Astrocyte of the spinal cord (primary cell): ENCODE measurements around the gene CD1D.
"Not testable (repeated sequence)": the region's sequence is repeated elsewhere in the genome, so short reads cannot be mapped to it uniquely, and the experiment has no call there.

Experiments used
- DNase-seq: peaks from one replicate; pipeline ENCODE4 v3.0.0; 2011; ENCODE audit warnings: low read depth, low spot score
- H3K4me3 ChIP-seq: 2 replicates; pipeline ENCODE4 v1.5.1; 2011; ENCODE audit warnings: low read depth, mild to moderate bottlenecking, low read length, moderate library complexity
- CTCF ChIP-seq: IDR thresholded peaks from 2 replicates; pipeline ENCODE4 v1.5.1; 2012; ENCODE audit warnings: low read depth, mild to moderate bottlenecking, low read length, inconsistent platforms
- in situ Hi-C: cut with HindIII; loops from 2 replicates; pipeline ENCODE4 v1.10.0; 2017; ENCODE audit warnings: low sequenced_read_pairs

The CD1D gene

DNA sequence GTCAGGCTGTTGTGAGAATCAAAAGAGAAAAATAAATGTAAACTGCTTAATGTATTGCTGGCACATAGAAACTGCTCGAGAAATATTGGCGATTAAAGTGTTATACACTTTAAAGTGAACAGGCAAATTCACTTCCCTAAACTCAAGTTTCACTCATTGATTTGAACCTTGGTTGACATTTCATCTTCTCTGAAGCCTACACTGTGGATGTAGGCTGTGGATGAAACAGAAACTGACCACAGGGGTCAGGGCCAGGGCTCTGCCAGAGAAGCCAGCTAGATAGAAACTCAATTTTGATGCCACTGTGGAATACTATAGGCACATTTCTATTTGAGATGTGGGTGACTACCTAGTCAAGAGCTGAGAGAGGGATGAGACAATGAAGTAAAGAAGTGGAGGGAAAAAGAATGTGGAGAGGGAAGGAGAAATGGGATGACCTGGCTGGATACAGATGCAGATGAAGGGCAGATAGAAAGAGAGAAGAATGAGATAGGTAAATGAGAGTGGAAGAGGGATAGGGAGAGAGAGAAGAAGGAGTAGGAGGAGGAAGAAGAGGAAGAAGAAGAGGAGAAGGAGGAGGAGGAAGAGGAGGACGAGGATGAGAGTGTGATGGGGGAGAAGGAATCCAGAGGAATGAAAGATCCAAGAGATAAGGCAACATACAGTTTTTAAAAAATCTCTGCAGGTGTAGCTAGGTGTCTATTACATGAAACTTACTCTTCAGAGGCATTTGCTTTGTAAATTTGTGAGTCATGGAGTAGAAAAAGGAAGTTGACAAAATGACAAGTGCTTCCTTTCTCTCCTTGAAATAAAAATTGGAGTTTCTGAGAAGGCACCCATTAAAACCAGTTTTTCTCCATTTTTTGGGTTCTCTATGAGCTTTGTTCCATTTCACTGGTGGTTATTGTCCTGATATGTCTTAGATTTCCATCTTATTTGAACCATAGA lies 17.4 kb upstream of the CD1D start:
- in situ Hi-C loops: no loop called here
- H3K4me3 ChIP-seq: no peak overlapping the region
- TF ChIP-seq CTCF: no peak
- DNase-seq: no peak

DNA sequence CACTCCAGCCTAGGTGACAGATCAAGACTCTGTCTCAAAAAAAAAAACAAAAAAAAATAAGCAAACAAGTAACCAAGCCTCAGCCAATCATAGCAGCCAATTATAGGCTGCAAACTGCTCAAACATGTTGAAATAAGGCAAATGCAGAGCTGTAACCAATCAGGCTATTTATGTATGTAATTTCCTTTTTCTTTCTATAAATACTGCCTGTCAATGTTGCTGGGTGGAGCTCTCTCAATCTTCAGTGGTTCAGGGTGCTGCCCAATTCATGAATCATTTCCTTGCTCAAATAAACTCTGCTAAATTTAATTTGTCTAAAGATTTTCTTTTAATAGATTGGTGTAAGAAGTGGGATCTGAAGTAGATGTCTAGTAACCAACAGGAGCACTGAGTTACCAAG lies 11.6 kb upstream of the CD1D start:
- DNase-seq: no peak
- no peak overlapping the region for H3K4me3 ChIP-seq
- no peak for TF ChIP-seq CTCF
- in situ Hi-C loops: no loop called here

DNA sequence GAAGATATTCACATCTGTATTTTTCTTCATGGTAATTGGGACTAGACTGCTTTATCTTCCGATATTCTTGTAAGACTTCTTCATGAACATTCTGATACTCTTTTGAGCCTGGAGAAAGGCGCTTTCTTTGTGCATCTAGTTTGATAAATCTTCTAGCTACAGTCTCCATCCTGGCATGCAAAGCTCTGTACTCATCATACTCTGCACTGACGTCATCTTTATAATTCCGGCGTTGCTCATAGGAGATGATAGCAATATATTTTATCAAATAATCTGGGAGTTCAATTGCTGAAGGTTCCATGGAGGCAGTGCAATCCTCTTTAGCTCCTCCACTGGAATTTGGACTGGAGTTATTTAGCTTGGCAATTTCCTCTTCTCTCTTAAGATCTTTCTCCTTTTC lies 4.8 kb upstream of the CD1D start:
- in situ Hi-C loops, DNase-seq, H3K4me3 ChIP-seq: not testable (repeated sequence)

- in situ Hi-C loops: no loop called here
- no peak overlapping the region for H3K4me3 ChIP-seq
- TF ChIP-seq CTCF: no peak
- no peak for DNase-seq
Measured at GRCh38 chr1:158176399-158176798, 4.3 kb upstream of the CD1D start.

GRCh38 chr1:158176849-158177699 lies 3.6 kb upstream of the CD1D start:
- in situ Hi-C loops: not testable (repeated sequence)
- H3K4me3 ChIP-seq: peak overlapping the region; percentile 43

DNA sequence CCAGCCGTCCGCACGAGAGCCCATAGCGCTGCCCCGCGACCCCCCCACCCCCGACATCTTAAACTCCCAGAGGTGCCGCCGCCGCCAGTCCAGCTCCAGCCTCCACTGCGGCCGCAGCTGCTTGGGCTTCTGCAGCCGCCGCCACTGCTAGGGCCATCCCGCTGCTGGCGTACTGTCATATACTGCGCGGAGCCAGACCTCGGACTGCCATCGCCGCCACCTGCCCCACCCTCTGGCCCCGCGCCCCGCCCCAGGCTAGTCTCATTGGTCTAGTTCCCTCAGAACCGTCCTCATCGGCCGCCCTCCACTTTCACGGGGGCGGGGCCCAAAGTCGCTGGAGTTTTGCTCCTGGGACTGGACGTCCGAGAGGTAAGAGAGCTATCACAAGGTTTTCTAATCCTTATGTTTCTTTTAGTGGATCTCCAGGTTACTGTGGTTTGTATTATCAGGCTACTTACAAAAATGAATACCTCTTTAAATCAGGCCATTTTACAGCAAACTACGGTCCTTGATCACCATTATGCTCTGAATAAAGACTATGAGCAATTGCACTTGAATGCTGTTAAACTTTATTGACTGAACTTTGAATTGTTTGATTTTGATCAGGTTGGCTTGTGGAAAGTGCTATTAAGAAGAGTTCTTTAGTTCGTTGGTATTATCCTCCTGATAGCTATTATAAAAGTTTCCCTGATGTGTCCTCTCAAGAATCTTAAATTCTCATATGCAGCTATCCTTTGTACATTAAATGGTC lies 2.8 kb upstream of the CD1D start:
- H3K4me3 ChIP-seq: peak overlapping the region; percentile 43
- DNase-seq: peak; percentile 46
- no peak for TF ChIP-seq CTCF
- in situ Hi-C loops: no loop called here

More at GRCh38 chr1:158176849-158177699, 3.6 kb upstream of the CD1D start:
- DNase-seq: not testable (repeated sequence)

GRCh38 chr1:158179301-158180041 lies 1.2 kb upstream of the CD1D start:
- TF ChIP-seq CTCF: no peak
- in situ Hi-C loops: no loop called here
- DNase-seq: no peak
- no peak overlapping the region for H3K4me3 ChIP-seq
